Measurements from ENCODE around the gene C16orf96.

The C16orf96 gene

GRCh38 chr16:4631444-4631843 lies 75.3 kb downstream of the C16orf96 start:
- no peaks in the 10 kb centered on the region for H3K9me3 Mint-ChIP-seq
- H3K36me3 Mint-ChIP-seq, result peaks cover 6% of the 10 kb centered on the region
- no peak overlapping the region for H3K27ac Mint-ChIP-seq
- H3K27me3 Mint-ChIP-seq, result no peaks in the 10 kb centered on the region
- peaks cover 29% of the 10 kb centered on the region for H3K4me1 Mint-ChIP-seq
- no peak overlapping the region for H3K4me3 Mint-ChIP-seq

- Mint-ChIP-seq H3K9me3 (no peaks in the 10 kb centered on the region), H3K27me3 (no peaks in the 10 kb centered on the region), H3K4me3 (no peak overlapping the region), H3K27ac (no peak overlapping the region), H3K36me3 (peaks cover 6% of the 10 kb centered on the region), H3K4me1 (peaks cover 20% of the 10 kb centered on the region)
These were observed 77.9 kb downstream of the C16orf96 start for GRCh38 chr16:4633910-4634635.

GRCh38 chr16:4634768-4635167 lies 78.6 kb downstream of the C16orf96 start:
- Mint-ChIP-seq H3K9me3 (no peaks in the 10 kb centered on the region), H3K36me3 (peaks cover 6% of the 10 kb centered on the region), H3K27ac (no peak overlapping the region), H3K4me1 (peaks cover 21% of the 10 kb centered on the region), H3K27me3 (no peaks in the 10 kb centered on the region), H3K4me3 (no peak overlapping the region)

- H3K4me1 Mint-ChIP-seq, result peaks cover 29% of the 10 kb centered on the region
- no peak overlapping the region for H3K4me3 Mint-ChIP-seq
- no peaks in the 10 kb centered on the region for H3K27me3 Mint-ChIP-seq
- H3K27ac Mint-ChIP-seq, result no peak overlapping the region
- peaks cover 3% of the 10 kb centered on the region for H3K36me3 Mint-ChIP-seq
- H3K9me3 Mint-ChIP-seq, result no peaks in the 10 kb centered on the region
These were observed 80.1 kb downstream of the C16orf96 start for GRCh38 chr16:4636196-4636595.

- Mint-ChIP-seq H3K4me1 (peaks cover 26% of the 10 kb centered on the region), H3K4me3 (no peak overlapping the region), H3K27ac (peak overlapping the region; percentile 46), H3K27me3 (no peaks in the 10 kb centered on the region), H3K9me3 (no peaks in the 10 kb centered on the region), H3K36me3 (no peaks in the 10 kb centered on the region)
These were observed 81.5 kb downstream of the C16orf96 start for GRCh38 chr16:4637501-4638166.

GRCh38 chr16:4639899-4640509 lies 83.9 kb downstream of the C16orf96 start:
- Mint-ChIP-seq H3K4me3 (no peak overlapping the region), H3K27me3 (no peaks in the 10 kb centered on the region), H3K36me3 (no peaks in the 10 kb centered on the region), H3K9me3 (no peaks in the 10 kb centered on the region), H3K4me1 (peaks cover 22% of the 10 kb centered on the region), H3K27ac (no peak overlapping the region)

- no peaks in the 10 kb centered on the region for H3K36me3 Mint-ChIP-seq
- peak overlapping the region; percentile 23 for H3K4me3 Mint-ChIP-seq
- peaks cover 28% of the 10 kb centered on the region for H3K4me1 Mint-ChIP-seq
- no peak overlapping the region for H3K27ac Mint-ChIP-seq
- no peaks in the 10 kb centered on the region for H3K9me3 Mint-ChIP-seq
- no peaks in the 10 kb centered on the region for H3K27me3 Mint-ChIP-seq
These were observed 84.6 kb downstream of the C16orf96 start for GRCh38 chr16:4640572-4641305.

GRCh38 chr16:4641306-4641687 lies 85.2 kb downstream of the C16orf96 start:
- H3K9me3 Mint-ChIP-seq, result no peaks in the 10 kb centered on the region
- H3K27ac Mint-ChIP-seq, result peak overlapping the region; percentile 35
- peak overlapping the region; percentile 23 for H3K4me3 Mint-ChIP-seq
- peaks cover 32% of the 10 kb centered on the region for H3K4me1 Mint-ChIP-seq
- no peaks in the 10 kb centered on the region for H3K27me3 Mint-ChIP-seq
- H3K36me3 Mint-ChIP-seq, result no peaks in the 10 kb centered on the region

- no peaks in the 10 kb centered on the region for H3K9me3 Mint-ChIP-seq
- no peak overlapping the region for H3K4me3 Mint-ChIP-seq
- H3K27ac Mint-ChIP-seq, result no peak overlapping the region
These were observed 85.8 kb downstream of the C16orf96 start for GRCh38 chr16:4641895-4642294.

GRCh38 chr16:4646773-4647643 lies 90.9 kb downstream of the C16orf96 start:
- Mint-ChIP-seq H3K4me1 (peaks cover 41% of the 10 kb centered on the region), H3K9me3 (no peaks in the 10 kb centered on the region), H3K4me3 (no peak overlapping the region), H3K27ac (peak overlapping the region; percentile 51), H3K27me3 (no peaks in the 10 kb centered on the region), H3K36me3 (peaks cover 2% of the 10 kb centered on the region)

More at GRCh38 chr16:4641895-4642294, 85.8 kb downstream of the C16orf96 start:
- Mint-ChIP-seq H3K36me3 (no peaks in the 10 kb centered on the region), H3K4me1 (peaks cover 37% of the 10 kb centered on the region), H3K27me3 (no peaks in the 10 kb centered on the region)

- Mint-ChIP-seq H3K9me3 (no peaks in the 10 kb centered on the region), H3K4me3 (no peak overlapping the region), H3K27me3 (no peaks in the 10 kb centered on the region), H3K27ac (peak overlapping the region; percentile 51), H3K36me3 (peaks cover 2% of the 10 kb centered on the region), H3K4me1 (peaks cover 41% of the 10 kb centered on the region)
These were observed 91.5 kb downstream of the C16orf96 start for GRCh38 chr16:4647644-4647980.

- Mint-ChIP-seq H3K4me1 (peaks cover 41% of the 10 kb centered on the region), H3K9me3 (no peaks in the 10 kb centered on the region), H3K27ac (no peak overlapping the region), H3K36me3 (peaks cover 4% of the 10 kb centered on the region), H3K4me3 (no peak overlapping the region), H3K27me3 (no peaks in the 10 kb centered on the region)
These were observed 92.8 kb downstream of the C16orf96 start for GRCh38 chr16:4648917-4649316.

GRCh38 chr16:4649744-4650442 lies 93.8 kb downstream of the C16orf96 start:
- peaks cover 4% of the 10 kb centered on the region for H3K36me3 Mint-ChIP-seq
- no peak overlapping the region for H3K27ac Mint-ChIP-seq
- no peaks in the 10 kb centered on the region for H3K9me3 Mint-ChIP-seq
- H3K27me3 Mint-ChIP-seq, result no peaks in the 10 kb centered on the region
- H3K4me1 Mint-ChIP-seq, result peaks cover 41% of the 10 kb centered on the region
- no peak overlapping the region for H3K4me3 Mint-ChIP-seq

Data from activated naive CD4-positive, alpha-beta T cell treated with anti-CD3 and anti-CD28 coated beads, Interleukin-2, amount 50 U/mL, for 24 hours (primary cell).